Panc1 (cell line): ENCODE measurements around the gene COTL1. TPM values are rescaled to one million over a fixed set of nuclear protein-coding genes. Genes with fewer than 3 reads are reported as not detected.

Source experiments
- ATAC-seq: fragments of 200-7000 bp; cut with Tn5 transposase; 2 replicates; pipeline ENCODE4 v1.9.1; 2020; ENCODE audit warnings: mild to moderate bottlenecking, moderate library complexity
- BruUV-seq: library from RNA; stranded (reverse); fragments of 400-500 nt; replicated peaks from 2 replicates; lab custom pipeline; 2021; lab: Mats Ljungman, UMichigan
- CTCF ChIA-PET: fragments of 300-600 bp; sonication (Branson Sonifier 250); formaldehyde crosslinking; loops from one replicate; lab custom pipeline; 2022; ENCODE audit warnings: antibody characterized with exemption; lab: Charles Lee
- POLR2A ChIA-PET: fragments of 300-600 bp; sonication (Branson Sonifier 250); formaldehyde crosslinking; loops from one replicate; lab custom pipeline; 2022; ENCODE audit warnings: antibody characterized with exemption; lab: Charles Lee
- DNase-seq: peaks from one replicate; pipeline ENCODE4 v3.0.0-alpha.2; 2010; ENCODE audit warnings: low read depth, low spot score
- H3K27ac ChIP-seq: 2 replicates; pipeline ENCODE4 v1.5.1; 2011; ENCODE audit warnings: mild to moderate bottlenecking, low read length, inconsistent platforms
- H3K27me3 ChIP-seq: fragments of 200-500 bp; sonication (Bioruptor generic); 2 replicates; pipeline ENCODE4 v1.6.0; 2014; ENCODE audit warnings: low read length, inconsistent platforms; ENCODE audit not compliant: control insufficient read depth, insufficient read depth
- H3K36me3 ChIP-seq: fragments of 200-500 bp; sonication (Bioruptor generic); 2 replicates; pipeline ENCODE4 v1.5.1; 2014; ENCODE audit warnings: inconsistent platforms, mild to moderate bottlenecking, low read length, moderate library complexity; ENCODE audit not compliant: control insufficient read depth, insufficient read depth
- H3K4me1 ChIP-seq: 2 replicates; pipeline ENCODE4 v1.5.1; 2011; ENCODE audit warnings: inconsistent platforms, mild to moderate bottlenecking, low read length, moderate library complexity; ENCODE audit not compliant: control insufficient read depth, insufficient read depth
- H3K4me3 ChIP-seq, 2 experiments: 2 replicates each; pipeline ENCODE4 v1.5.1; 2011 to 2012; ENCODE audit warnings: low read depth in 2 of 2, low read length in 2 of 2, mild to moderate bottlenecking in 2 of 2, inconsistent platforms in 1 of 2, moderate library complexity in 1 of 2
- H3K9me3 ChIP-seq: fragments of 200-500 bp; sonication (Bioruptor generic); 2 replicates; pipeline ENCODE4 v1.5.1; 2014; ENCODE audit warnings: low read depth, mild to moderate bottlenecking, inconsistent platforms, low read length, moderate library complexity; ENCODE audit not compliant: control insufficient read depth, insufficient read depth
- POLR2AphosphoS5 ChIP-seq: IDR thresholded peaks from 2 replicates; pipeline ENCODE4 v1.6.1; 2012; ENCODE audit warnings: mild to moderate bottlenecking, low read depth, low read length, moderate library complexity
- SIN3A ChIP-seq: IDR thresholded peaks from 2 replicates; pipeline ENCODE4 v1.6.1; 2012; ENCODE audit warnings: low read depth, mild to moderate bottlenecking, low read length, moderate library complexity, borderline replicate concordance; ENCODE audit not compliant: insufficient read depth
- TCF7L2 ChIP-seq: IDR thresholded peaks from 2 replicates; pipeline ENCODE4 v1.6.1; 2011; ENCODE audit warnings: mild to moderate bottlenecking, low read depth, low read length, inconsistent platforms
- in situ Hi-C: cut with HindIII; loops from 2 replicates; pipeline ENCODE4 v1.10.0; 2016; ENCODE audit warnings: low sequenced_read_pairs, low pct_unique_long_range_greater_than_20kb
- intact Hi-C: fragments of 100-400 bp; cut with micrococcal nuclease; formaldehyde crosslinking; loops from one replicate; pipeline ENCODE4 v1.10.0; 2022; ENCODE audit not compliant: unreplicated experiment
- total RNA-seq: library from RNA; stranded (reverse); gene quantifications from one replicate; pipeline ENCODE4 v1.2.1, GENCODE V29; 2021; ENCODE audit not compliant: unreplicated experiment
- TF ChIP-seq, protein P1 (sequence below), 2 experiments: IDR thresholded peaks; 2 replicates each; pipeline ENCODE4 v1.6.1; 2011 to 2012; ENCODE audit warnings: low read depth in 2 of 2, control low read depth in 1 of 2, low read length in 1 of 2, mild to moderate bottlenecking in 1 of 2, moderate library complexity in 1 of 2; ENCODE audit not compliant: insufficient read depth in 1 of 2
- TF ChIP-seq, protein P2 (sequence below): fragments of 450-650 bp; IDR thresholded peaks from 2 replicates; pipeline ENCODE4 v1.5.1; 2017; ENCODE audit warnings: mild to moderate bottlenecking

COTL1 gene
- total RNA-seq, 1 experiment from 2014 or later: 302 TPM

DNA sequence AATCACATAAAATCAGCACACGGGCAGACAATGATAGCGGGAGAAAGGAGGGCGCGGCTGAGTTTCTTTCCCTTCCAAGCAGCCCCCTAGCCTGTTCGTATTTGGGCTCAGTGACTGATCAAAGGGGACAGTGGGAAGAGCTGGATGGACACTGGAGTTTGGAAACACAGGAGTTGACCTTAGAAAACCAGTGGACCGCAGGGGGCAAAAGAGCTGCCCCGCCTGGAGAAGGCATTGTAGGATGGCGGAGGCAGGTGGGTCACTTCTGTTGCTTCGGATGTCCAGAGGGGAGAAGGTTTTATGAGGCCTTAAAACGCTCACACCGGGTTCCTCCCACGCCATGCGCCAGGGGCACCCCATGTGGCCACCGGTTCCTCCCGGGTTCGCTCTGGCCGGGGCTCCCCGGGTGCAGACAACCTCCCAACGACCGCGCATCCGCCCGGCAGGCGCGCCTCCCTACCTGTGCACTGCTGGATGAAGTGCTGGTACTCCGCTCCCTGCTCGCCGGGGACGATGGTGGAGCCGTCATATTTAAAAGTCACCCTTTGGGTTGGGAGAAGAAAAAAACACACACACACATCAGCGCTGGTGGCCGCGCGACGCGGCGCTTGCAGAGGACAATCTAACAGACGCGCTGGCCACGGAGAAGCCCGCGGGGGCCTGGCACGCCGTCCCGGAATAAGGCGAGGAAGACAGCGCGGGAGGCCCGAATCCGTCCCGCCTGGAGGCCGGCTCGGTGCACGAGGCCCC, 662 bp downstream of the COTL1 start:
- TF ChIP-seq, protein P1, sequence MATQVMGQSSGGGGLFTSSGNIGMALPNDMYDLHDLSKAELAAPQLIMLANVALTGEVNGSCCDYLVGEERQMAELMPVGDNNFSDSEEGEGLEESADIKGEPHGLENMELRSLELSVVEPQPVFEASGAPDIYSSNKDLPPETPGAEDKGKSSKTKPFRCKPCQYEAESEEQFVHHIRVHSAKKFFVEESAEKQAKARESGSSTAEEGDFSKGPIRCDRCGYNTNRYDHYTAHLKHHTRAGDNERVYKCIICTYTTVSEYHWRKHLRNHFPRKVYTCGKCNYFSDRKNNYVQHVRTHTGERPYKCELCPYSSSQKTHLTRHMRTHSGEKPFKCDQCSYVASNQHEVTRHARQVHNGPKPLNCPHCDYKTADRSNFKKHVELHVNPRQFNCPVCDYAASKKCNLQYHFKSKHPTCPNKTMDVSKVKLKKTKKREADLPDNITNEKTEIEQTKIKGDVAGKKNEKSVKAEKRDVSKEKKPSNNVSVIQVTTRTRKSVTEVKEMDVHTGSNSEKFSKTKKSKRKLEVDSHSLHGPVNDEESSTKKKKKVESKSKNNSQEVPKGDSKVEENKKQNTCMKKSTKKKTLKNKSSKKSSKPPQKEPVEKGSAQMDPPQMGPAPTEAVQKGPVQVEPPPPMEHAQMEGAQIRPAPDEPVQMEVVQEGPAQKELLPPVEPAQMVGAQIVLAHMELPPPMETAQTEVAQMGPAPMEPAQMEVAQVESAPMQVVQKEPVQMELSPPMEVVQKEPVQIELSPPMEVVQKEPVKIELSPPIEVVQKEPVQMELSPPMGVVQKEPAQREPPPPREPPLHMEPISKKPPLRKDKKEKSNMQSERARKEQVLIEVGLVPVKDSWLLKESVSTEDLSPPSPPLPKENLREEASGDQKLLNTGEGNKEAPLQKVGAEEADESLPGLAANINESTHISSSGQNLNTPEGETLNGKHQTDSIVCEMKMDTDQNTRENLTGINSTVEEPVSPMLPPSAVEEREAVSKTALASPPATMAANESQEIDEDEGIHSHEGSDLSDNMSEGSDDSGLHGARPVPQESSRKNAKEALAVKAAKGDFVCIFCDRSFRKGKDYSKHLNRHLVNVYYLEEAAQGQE (IDR thresholded peaks at IDR 0.05; ENCODE audit: insufficient read depth in 1 of 2, low read depth in 2 of 2, low read length in 1 of 2): no peak
- TF ChIP-seq POLR2AphosphoS5: 0 out of 2 replicates have a peak, but pooled peaks have one; percentile 3
- TF ChIP-seq, protein P2, sequence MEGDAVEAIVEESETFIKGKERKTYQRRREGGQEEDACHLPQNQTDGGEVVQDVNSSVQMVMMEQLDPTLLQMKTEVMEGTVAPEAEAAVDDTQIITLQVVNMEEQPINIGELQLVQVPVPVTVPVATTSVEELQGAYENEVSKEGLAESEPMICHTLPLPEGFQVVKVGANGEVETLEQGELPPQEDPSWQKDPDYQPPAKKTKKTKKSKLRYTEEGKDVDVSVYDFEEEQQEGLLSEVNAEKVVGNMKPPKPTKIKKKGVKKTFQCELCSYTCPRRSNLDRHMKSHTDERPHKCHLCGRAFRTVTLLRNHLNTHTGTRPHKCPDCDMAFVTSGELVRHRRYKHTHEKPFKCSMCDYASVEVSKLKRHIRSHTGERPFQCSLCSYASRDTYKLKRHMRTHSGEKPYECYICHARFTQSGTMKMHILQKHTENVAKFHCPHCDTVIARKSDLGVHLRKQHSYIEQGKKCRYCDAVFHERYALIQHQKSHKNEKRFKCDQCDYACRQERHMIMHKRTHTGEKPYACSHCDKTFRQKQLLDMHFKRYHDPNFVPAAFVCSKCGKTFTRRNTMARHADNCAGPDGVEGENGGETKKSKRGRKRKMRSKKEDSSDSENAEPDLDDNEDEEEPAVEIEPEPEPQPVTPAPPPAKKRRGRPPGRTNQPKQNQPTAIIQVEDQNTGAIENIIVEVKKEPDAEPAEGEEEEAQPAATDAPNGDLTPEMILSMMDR: no peak
- intact Hi-C loops: no loop called here
- Histone ChIP-seq H3K4me3 (peak overlapping the region; percentile 80 to 84), H3K27me3 (no peaks in the 10 kb centered on the region), H3K9me3 (no peaks in the 10 kb centered on the region), H3K4me1 (peaks cover 31% of the 10 kb centered on the region), H3K36me3 (peaks cover 4% of the 10 kb centered on the region; the same call in 1 of the 2 replicates), H3K27ac (peak overlapping the region; percentile 81)
- no peak for DNase-seq
- no TSS peak for BruUV-seq
- in situ Hi-C loops: no loop called here
- ChIA-PET POLR2A (no interaction called here), CTCF (no interaction called here)
- no peak for ATAC-seq

DNA sequence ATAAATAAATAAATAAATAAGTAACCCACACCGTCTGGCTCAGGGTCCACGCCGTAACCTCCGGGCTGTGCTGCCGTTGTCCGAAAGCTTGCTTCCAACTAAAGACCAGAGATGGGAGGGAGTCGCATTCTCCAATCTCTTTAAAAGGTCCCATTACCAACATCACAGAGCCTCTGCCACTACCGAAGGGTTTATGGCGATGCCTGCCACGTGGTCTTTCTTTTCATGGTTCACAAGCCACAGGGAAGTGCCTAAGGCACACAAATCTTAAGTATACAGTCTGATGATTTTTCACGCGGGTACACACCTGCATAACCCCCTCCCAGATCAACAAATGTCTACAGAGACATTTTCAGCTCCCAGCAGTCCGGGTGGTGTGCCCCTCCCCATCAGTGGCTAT, 1.4 kb downstream of the COTL1 start:
- intact Hi-C loops: no loop called here
- Histone ChIP-seq H3K27ac (peak overlapping the region; percentile 81), H3K4me1 (peaks cover 31% of the 10 kb centered on the region), H3K9me3 (no peaks in the 10 kb centered on the region), H3K36me3 (peaks cover 4% of the 10 kb centered on the region; the same call in 1 of the 2 replicates), H3K27me3 (no peaks in the 10 kb centered on the region), H3K4me3 (peak overlapping the region; percentile 80 to 84)
- in situ Hi-C loops: no loop called here
- ATAC-seq (no peak), DNase-seq (no peak)
- TF ChIP-seq, protein P1 (IDR thresholded peaks at IDR 0.05; ENCODE audit: insufficient read depth in 1 of 2, low read depth in 2 of 2, low read length in 1 of 2): no peak
- TF ChIP-seq, protein P2: no peak
- TF ChIP-seq TCF7L2: no peak
- TF ChIP-seq SIN3A: no peak
- TF ChIP-seq POLR2AphosphoS5: no peak
- CTCF ChIA-PET: interaction anchor here (0.7 kb wide), 1 partner anchor 447 kb away, joined by 3 read pairs; no protein-coding TSS in a partner anchor
- BruUV-seq: no TSS peak
- POLR2A ChIA-PET: no interaction called here
